ENCODE data around the gene AHCY.

DNA sequence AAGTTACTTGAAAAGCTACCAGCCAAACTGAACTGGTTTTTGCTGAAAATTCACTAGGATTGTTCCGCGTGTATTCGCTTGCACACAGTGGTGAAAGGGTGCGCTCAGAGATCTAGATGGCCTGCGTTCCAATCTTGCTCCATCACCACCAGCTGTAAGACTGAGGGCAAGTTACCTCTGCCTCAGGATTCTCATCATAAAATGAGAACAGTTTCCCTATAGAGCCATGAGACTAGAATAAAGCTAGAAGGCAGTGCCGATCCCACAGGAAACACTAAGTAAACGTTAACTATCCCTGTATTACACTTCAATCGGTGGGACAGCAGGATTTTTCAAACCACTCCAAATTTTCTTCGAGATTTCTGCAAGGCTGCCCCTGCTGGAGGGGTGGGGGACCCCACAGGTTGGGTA, 838 bp downstream of the AHCY start:
- TF ChIP-seq, protein P1, sequence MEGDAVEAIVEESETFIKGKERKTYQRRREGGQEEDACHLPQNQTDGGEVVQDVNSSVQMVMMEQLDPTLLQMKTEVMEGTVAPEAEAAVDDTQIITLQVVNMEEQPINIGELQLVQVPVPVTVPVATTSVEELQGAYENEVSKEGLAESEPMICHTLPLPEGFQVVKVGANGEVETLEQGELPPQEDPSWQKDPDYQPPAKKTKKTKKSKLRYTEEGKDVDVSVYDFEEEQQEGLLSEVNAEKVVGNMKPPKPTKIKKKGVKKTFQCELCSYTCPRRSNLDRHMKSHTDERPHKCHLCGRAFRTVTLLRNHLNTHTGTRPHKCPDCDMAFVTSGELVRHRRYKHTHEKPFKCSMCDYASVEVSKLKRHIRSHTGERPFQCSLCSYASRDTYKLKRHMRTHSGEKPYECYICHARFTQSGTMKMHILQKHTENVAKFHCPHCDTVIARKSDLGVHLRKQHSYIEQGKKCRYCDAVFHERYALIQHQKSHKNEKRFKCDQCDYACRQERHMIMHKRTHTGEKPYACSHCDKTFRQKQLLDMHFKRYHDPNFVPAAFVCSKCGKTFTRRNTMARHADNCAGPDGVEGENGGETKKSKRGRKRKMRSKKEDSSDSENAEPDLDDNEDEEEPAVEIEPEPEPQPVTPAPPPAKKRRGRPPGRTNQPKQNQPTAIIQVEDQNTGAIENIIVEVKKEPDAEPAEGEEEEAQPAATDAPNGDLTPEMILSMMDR (conservative IDR thresholded peaks at IDR 0.05 in 1 of 2, IDR thresholded peaks at IDR 0.05 in 1 of 2; ENCODE audit: extremely low read depth in 1 of 2, insufficient read depth in 1 of 2, low read depth in 1 of 2, low read length in 2 of 2), result no peak
- no peak for TF ChIP-seq EZH2 (IDR thresholded peaks at IDR 0.05; ENCODE audit: borderline replicate concordance, low read length)

All from mammary epithelial cell (primary cell).